Renal cortical epithelial cell (primary cell): ENCODE data around the gene SEPTIN8. TPM values are rescaled to one million over a fixed set of nuclear protein-coding genes. Genes with fewer than 3 reads are reported as not detected.

ENCODE experiments used
- total RNA-seq: library from RNA; depleted of rRNA; stranded (reverse); fragments of >200 nt; gene quantifications from 2 replicates; pipeline ENCODE4 v1.2.3, GENCODE V29; 2014

The SEPTIN8 gene
- total RNA-seq, 1 donor from 2014 or later: 116 TPM

Other genes starting within 250 kb of the SEPTIN8 start
- not detected in 2 replicates for gene IL5, start 233.7 kb downstream of the SEPTIN8 start, total RNA-seq
- 17.4 and 58.0 TPM in 2 replicates for gene RAD50, start 220.3 kb downstream of the SEPTIN8 start, total RNA-seq
- gene IL13, start 119.1 kb downstream of the SEPTIN8 start, total RNA-seq: not detected in 2 replicates
- not detected in 2 replicates for gene IL4, start 103.2 kb downstream of the SEPTIN8 start, total RNA-seq
- gene KIF3A, start 39.7 kb downstream of the SEPTIN8 start, total RNA-seq: 7.6 and 21.5 TPM in 2 replicates
- 1.1 and 2.3 TPM in 2 replicates for gene CCNI2, start 29.8 kb downstream of the SEPTIN8 start, total RNA-seq
- gene SOWAHA, start 36.1 kb upstream of the SEPTIN8 start, total RNA-seq: 0.45 TPM in 1 of 2 replicates, not detected in the other
- gene SHROOM1, start 53.4 kb upstream of the SEPTIN8 start, total RNA-seq: 3.3 and 4.5 TPM in 2 replicates
- 0.15 and 0.17 TPM in 2 replicates for gene GDF9, start 89.2 kb upstream of the SEPTIN8 start, total RNA-seq
- gene UQCRQ, start 89.4 kb upstream of the SEPTIN8 start, total RNA-seq: 60.6 and 117 TPM in 2 replicates
- 0.15 TPM in 1 of 2 replicates, not detected in the other for gene LEAP2, start 96.4 kb upstream of the SEPTIN8 start, total RNA-seq
- 48.6 and 95.0 TPM in 2 replicates for gene AFF4, start 186.4 kb upstream of the SEPTIN8 start, total RNA-seq
- gene ZCCHC10, start 249.3 kb upstream of the SEPTIN8 start, total RNA-seq: 13.3 and 19.8 TPM in 2 replicates